Smooth muscle cell (in vitro differentiated cells): Measurements from ENCODE around the gene CCDC198. TPM values are rescaled to one million over a fixed set of nuclear protein-coding genes. Genes with fewer than 3 reads are reported as not detected.

Experiments
- DNase-seq: peaks from one replicate; lab custom pipeline; 2025; ENCODE audit not compliant: unreplicated experiment; lab: John Stamatoyannopoulos, UW
- H2AFZ ChIP-seq: fragments of 200-600 bp; sonication (generic); 2 replicates; pipeline ENCODE4 v1.6.0; 2016; ENCODE audit warnings: antibody characterized with exemption, low read depth, mild to moderate bottlenecking
- H3F3A ChIP-seq: fragments of 200-600 bp; sonication (generic); 2 replicates; pipeline ENCODE4 v1.6.0; 2017; ENCODE audit warnings: antibody characterized with exemption, low read depth
- H3K27ac ChIP-seq: fragments of 200-600 bp; sonication (generic); 2 replicates; pipeline ENCODE4 v1.5.1; 2016; ENCODE audit warnings: low read depth, mild to moderate bottlenecking
- H3K27me3 ChIP-seq: fragments of 200-600 bp; sonication (generic); 2 replicates; pipeline ENCODE4 v1.6.1; 2016; ENCODE audit warnings: low read depth, mild to moderate bottlenecking
- H3K36me3 ChIP-seq: fragments of 200-600 bp; sonication (generic); 2 replicates; pipeline ENCODE4 v1.5.1; 2016; ENCODE audit warnings: low read depth
- H3K4me1 ChIP-seq: fragments of 200-600 bp; sonication (generic); 2 replicates; pipeline ENCODE4 v1.5.1; 2016; ENCODE audit warnings: low read depth
- H3K4me2 ChIP-seq: fragments of 200-600 bp; sonication (generic); 2 replicates; pipeline ENCODE4 v1.6.0; 2016; ENCODE audit warnings: mild to moderate bottlenecking
- H3K4me3 ChIP-seq: fragments of 200-600 bp; sonication (generic); 2 replicates; pipeline ENCODE4 v1.5.1; 2016; ENCODE audit warnings: mild to moderate bottlenecking
- H3K79me2 ChIP-seq: fragments of 200-600 bp; sonication (generic); 2 replicates; pipeline ENCODE4 v1.6.0; 2016; ENCODE audit warnings: low read depth, mild to moderate bottlenecking
- H3K9ac ChIP-seq: fragments of 200-600 bp; sonication (generic); 2 replicates; pipeline ENCODE4 v1.6.0; 2016; ENCODE audit warnings: low read depth
- H3K9me3 ChIP-seq: fragments of 200-600 bp; sonication (generic); replicated peaks from 2 replicates; pipeline ENCODE4 v1.5.1; 2016; ENCODE audit warnings: low read depth
- H4K20me1 ChIP-seq: fragments of 200-600 bp; sonication (generic); 2 replicates; pipeline ENCODE4 v1.6.0; 2016; ENCODE audit warnings: low read depth
- WGBS: methylation state at CpG from one replicate; pipeline ENCODE4 v1.1.7; 2016; ENCODE audit warnings: low lambda C conversion rate; 5-methylcytosine and 5-hydroxymethylcytosine counted together
- polyA plus RNA-seq: library from polyadenylated mRNA; unstranded; fragments of >200 nt; fragmentation: Nextera tagmentation; extraction: Ambion mirVana; gene quantifications from 2 replicates; pipeline ENCODE4 v1.2.1, GENCODE V29; 2016
- total RNA-seq: library from RNA; depleted of rRNA; stranded (reverse); fragments of >200 nt; gene quantifications from 2 replicates; pipeline ENCODE4 v1.2.3, GENCODE V29; 2014
- TF ChIP-seq, protein P1 (sequence below): fragments of 200-600 bp; sonication (generic); IDR thresholded peaks from 2 replicates; pipeline ENCODE4 v1.5.1; 2017; ENCODE audit warnings: borderline replicate concordance, mild to moderate bottlenecking, antibody characterized with exemption; ENCODE audit not compliant: insufficient read depth, poor library complexity, severe bottlenecking

CCDC198 gene
- total and polyA plus RNA-seq, 2 experiments from 2014 or later = not detected

DNA sequence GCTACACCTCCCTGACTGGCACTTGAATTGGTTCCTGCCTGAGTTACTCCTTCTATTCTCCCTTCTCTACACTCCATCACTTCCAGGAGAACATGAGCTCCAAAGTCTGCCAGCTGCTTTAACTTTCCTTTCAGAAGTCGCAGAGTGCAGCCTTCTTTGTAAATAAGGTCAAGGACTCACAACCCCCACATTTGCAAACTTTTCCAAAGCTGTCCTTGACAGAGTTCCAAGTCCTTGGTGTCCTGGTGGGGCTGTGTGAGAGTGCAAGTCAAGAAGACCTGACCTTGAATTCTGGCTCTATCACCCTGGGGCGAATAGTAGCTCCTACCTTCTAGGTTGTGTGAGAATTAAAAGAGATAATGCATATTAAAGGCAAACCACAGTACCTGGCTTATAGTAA is 15.6 kb downstream of the CCDC198 start:
- WGBS = 83% methylated on average over 2 of the region's 2 CpGs
- H3K9ac ChIP-seq = no peak overlapping the region
- H3K36me3 ChIP-seq = no peaks in the 10 kb centered on the region
- H3K4me1 ChIP-seq = no peaks in the 10 kb centered on the region
- H3K4me3 ChIP-seq = no peak overlapping the region
- H3K27me3 ChIP-seq = no peaks in the 10 kb centered on the region
- no peaks in the 10 kb centered on the region for H3K79me2 ChIP-seq
- TF ChIP-seq, protein P1, sequence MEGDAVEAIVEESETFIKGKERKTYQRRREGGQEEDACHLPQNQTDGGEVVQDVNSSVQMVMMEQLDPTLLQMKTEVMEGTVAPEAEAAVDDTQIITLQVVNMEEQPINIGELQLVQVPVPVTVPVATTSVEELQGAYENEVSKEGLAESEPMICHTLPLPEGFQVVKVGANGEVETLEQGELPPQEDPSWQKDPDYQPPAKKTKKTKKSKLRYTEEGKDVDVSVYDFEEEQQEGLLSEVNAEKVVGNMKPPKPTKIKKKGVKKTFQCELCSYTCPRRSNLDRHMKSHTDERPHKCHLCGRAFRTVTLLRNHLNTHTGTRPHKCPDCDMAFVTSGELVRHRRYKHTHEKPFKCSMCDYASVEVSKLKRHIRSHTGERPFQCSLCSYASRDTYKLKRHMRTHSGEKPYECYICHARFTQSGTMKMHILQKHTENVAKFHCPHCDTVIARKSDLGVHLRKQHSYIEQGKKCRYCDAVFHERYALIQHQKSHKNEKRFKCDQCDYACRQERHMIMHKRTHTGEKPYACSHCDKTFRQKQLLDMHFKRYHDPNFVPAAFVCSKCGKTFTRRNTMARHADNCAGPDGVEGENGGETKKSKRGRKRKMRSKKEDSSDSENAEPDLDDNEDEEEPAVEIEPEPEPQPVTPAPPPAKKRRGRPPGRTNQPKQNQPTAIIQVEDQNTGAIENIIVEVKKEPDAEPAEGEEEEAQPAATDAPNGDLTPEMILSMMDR = no peak
- H4K20me1 ChIP-seq = no peaks in the 10 kb centered on the region
- H3K27ac ChIP-seq = no peak overlapping the region
- no peaks in the 10 kb centered on the region for H3K9me3 ChIP-seq
- H2AFZ ChIP-seq = no peak overlapping the region
- no peaks in the 10 kb centered on the region for H3F3A ChIP-seq
- DNase-seq = no peak
- no peak overlapping the region for H3K4me2 ChIP-seq

GRCh38 chr14:57470909-57471308 is 22.7 kb downstream of the CCDC198 start:
- no peaks in the 10 kb centered on the region for H3K27me3 ChIP-seq
- 89% methylated on average over 1 of the region's 1 CpG for WGBS
- H3K9me3 ChIP-seq = no peaks in the 10 kb centered on the region
- no peaks in the 10 kb centered on the region for H3K4me1 ChIP-seq
- no peak for DNase-seq
- no peak overlapping the region for H3K4me2 ChIP-seq
- no peaks in the 10 kb centered on the region for H3K36me3 ChIP-seq
- no peak overlapping the region for H3K4me3 ChIP-seq
- no peaks in the 10 kb centered on the region for H4K20me1 ChIP-seq
- H3F3A ChIP-seq = no peaks in the 10 kb centered on the region
- H3K9ac ChIP-seq = no peak overlapping the region
- H3K27ac ChIP-seq = no peak overlapping the region
- no peaks in the 10 kb centered on the region for H3K79me2 ChIP-seq
- TF ChIP-seq, protein P1 = no peak
- no peak overlapping the region for H2AFZ ChIP-seq

GRCh38 chr14:57464008-57464730 is 29.5 kb downstream of the CCDC198 start:
- Histone ChIP-seq H3K4me2 (no peak overlapping the region), H3K9me3 (no peaks in the 10 kb centered on the region), H2AFZ (no peak overlapping the region), H3K4me3 (no peak overlapping the region), H3K27ac (no peak overlapping the region), H3K36me3 (no peaks in the 10 kb centered on the region), H4K20me1 (no peaks in the 10 kb centered on the region), H3K27me3 (no peaks in the 10 kb centered on the region), H3F3A (no peaks in the 10 kb centered on the region), H3K4me1 (no peaks in the 10 kb centered on the region), H3K9ac (no peak overlapping the region), H3K79me2 (no peaks in the 10 kb centered on the region)
- TF ChIP-seq, protein P1 = no peak
- WGBS = 94% methylated on average over 6 of the region's 6 CpGs
- DNase-seq = no peak

GRCh38 chr14:57462551-57462950 is 31.1 kb downstream of the CCDC198 start:
- Histone ChIP-seq H3K79me2 (no peaks in the 10 kb centered on the region), H3K36me3 (no peaks in the 10 kb centered on the region), H2AFZ (no peak overlapping the region), H3K9me3 (no peaks in the 10 kb centered on the region), H3K27ac (no peak overlapping the region), H3K4me3 (no peak overlapping the region), H3K9ac (no peak overlapping the region), H3K4me1 (no peaks in the 10 kb centered on the region), H3K4me2 (no peak overlapping the region), H3F3A (no peaks in the 10 kb centered on the region), H4K20me1 (no peaks in the 10 kb centered on the region), H3K27me3 (no peaks in the 10 kb centered on the region)
- DNase-seq = no peak
- TF ChIP-seq, protein P1 = no peak
- 93% methylated on average over 3 of the region's 3 CpGs for WGBS
